Fibroblast of lung (primary cell): ENCODE results near the gene ZNF33A. TPM values are rescaled to one million over a fixed set of nuclear protein-coding genes. Genes with fewer than 3 reads are reported as not detected.

Experiments
- DNase-seq, 2 donors: peaks; one replicate each; pipeline versions ENCODE4 v3.0.0 to v3.0.0-alpha.2; 2010; ENCODE audit warnings: low read depth in 2 of 2
- H2AFZ ChIP-seq: 2 replicates; pipeline ENCODE4 v1.5.1; 2012; ENCODE audit warnings: low read length, control low read depth, inconsistent platforms
- H3K27ac ChIP-seq: 2 replicates; pipeline ENCODE4 v1.5.1; 2011; ENCODE audit warnings: low read length, control low read depth; ENCODE audit not compliant: insufficient read depth
- H3K27me3 ChIP-seq: 2 replicates; pipeline ENCODE4 v1.5.1; 2011; ENCODE audit warnings: mild to moderate bottlenecking, low read length; ENCODE audit not compliant: control insufficient read depth, insufficient read depth
- H3K36me3 ChIP-seq: 2 replicates; pipeline ENCODE4 v1.5.1; 2011; ENCODE audit warnings: low read length; ENCODE audit not compliant: control insufficient read depth, insufficient read depth
- H3K4me1 ChIP-seq: 2 replicates; pipeline ENCODE4 v1.5.1; 2011; ENCODE audit warnings: low read length; ENCODE audit not compliant: control insufficient read depth, insufficient read depth; ENCODE audit errors: extremely low read depth
- H3K4me2 ChIP-seq: 2 replicates; pipeline ENCODE4 v1.5.1; 2011; ENCODE audit warnings: low read length, control low read depth; ENCODE audit not compliant: insufficient read depth; ENCODE audit errors: extremely low read depth
- H3K4me3 ChIP-seq, 4 experiments: fragments of 200-600 bp in 1 of 4; sonication (generic) in 1 of 4; replicated peaks in 1 of 4; 2 replicates each; pipeline ENCODE4 v1.5.1; 2011 to 2016; ENCODE audit warnings: low read length in 4 of 4, low read depth in 3 of 4, mild to moderate bottlenecking in 3 of 4, control low read depth in 2 of 4, inconsistent platforms in 1 of 4, mixed read lengths in 1 of 4; ENCODE audit not compliant: insufficient read depth in 1 of 4; ENCODE audit errors: control extremely low read depth in 1 of 4
- H3K79me2 ChIP-seq: 2 replicates; pipeline ENCODE4 v1.5.1; 2012; ENCODE audit warnings: mild to moderate bottlenecking, low read length, inconsistent platforms; ENCODE audit not compliant: control insufficient read depth, insufficient read depth
- H3K9ac ChIP-seq: 2 replicates; pipeline ENCODE4 v1.5.1; 2011; ENCODE audit warnings: mild to moderate bottlenecking, low read length, control low read depth; ENCODE audit not compliant: insufficient read depth
- H3K9me3 ChIP-seq: 2 replicates; pipeline ENCODE4 v1.5.1; 2012; ENCODE audit warnings: low read depth, low read length; ENCODE audit not compliant: control insufficient read depth, insufficient read depth
- H4K20me1 ChIP-seq: 2 replicates; pipeline ENCODE4 v1.5.1; 2011; ENCODE audit warnings: low read length; ENCODE audit not compliant: control insufficient read depth, insufficient read depth; ENCODE audit errors: extremely low read depth
- CTCF ChIP-seq, 2 donors: IDR thresholded peaks in 1 of 2; conservative IDR thresholded peaks in 1 of 2; 1 replicate in 1 of 2; 2 replicates in 1 of 2; pipeline ENCODE4 v1.5.1; 2011 to 2012; ENCODE audit warnings: low read length in 2 of 2, control low read depth in 1 of 2, inconsistent platforms in 1 of 2, low read depth in 1 of 2, mild to moderate bottlenecking in 1 of 2
- EZH2 ChIP-seq: IDR thresholded peaks from 2 replicates; pipeline ENCODE4 v1.5.1; 2012; ENCODE audit warnings: low read length, control low read depth, mild to moderate bottlenecking; ENCODE audit errors: missing control alignments
- polyA plus RNA-seq, 2 donors: library from polyadenylated mRNA; depleted of rRNA in 1 of 2; stranded (reverse) in 1 of 2; unstranded in 1 of 2; fragments of >200 nt; gene quantifications; 2 replicates each; pipeline ENCODE4 v1.2.1, GENCODE V29; 2011 to 2012; ENCODE audit warnings: missing spikeins in 1 of 2
- total RNA-seq: library from RNA; depleted of rRNA; stranded (reverse); fragments of >200 nt; gene quantifications from 2 replicates; pipeline ENCODE4 v1.2.1, GENCODE V29; 2014

ZNF33A gene
- total and polyA plus RNA-seq, 2 donors (not counting 1 experiment from before 2014, with no cell fraction given), result 11.6 to 12.0 TPM

GRCh38 chr10:37975401-37975991 is 35.0 kb upstream of the ZNF33A start:
- no peaks in the 10 kb centered on the region for H3K36me3 ChIP-seq
- H4K20me1 ChIP-seq, result no peaks in the 10 kb centered on the region
- peak overlapping the region; percentile 64 for H3K9ac ChIP-seq
- H3K4me1 ChIP-seq, result peaks cover 3% of the 10 kb centered on the region
- peak overlapping the region; percentile 86 for H3K27ac ChIP-seq
- no peaks in the 10 kb centered on the region for H3K27me3 ChIP-seq
- TF ChIP-seq EZH2, result no peak
- TF ChIP-seq CTCF (conservative IDR thresholded peaks at IDR 0.05 in 1 of 2, IDR thresholded peaks at IDR 0.05 in 1 of 2; ENCODE audit: low read depth in 1 of 2, low read length in 2 of 2), result no peak
- H3K4me3 ChIP-seq, result peak overlapping the region; percentile 46 to 93 (median 70)
- no peaks in the 10 kb centered on the region for H3K9me3 ChIP-seq
- peak overlapping the region; percentile 82 for H3K4me2 ChIP-seq
- peak overlapping the region; percentile 8 for H2AFZ ChIP-seq
- H3K79me2 ChIP-seq, result peaks cover 5% of the 10 kb centered on the region
- DNase-seq, result peak; percentile 11 to 34

- Histone ChIP-seq H3K4me1 (peaks cover 3% of the 10 kb centered on the region), H3K79me2 (peaks cover 5% of the 10 kb centered on the region), H2AFZ (peak within 1 kb of the TSS; percentile 98), H3K27me3 (no peaks in the 10 kb centered on the region), H3K27ac (peak within 1 kb of the TSS; percentile 86), H4K20me1 (no peaks in the 10 kb centered on the region), H3K4me3 (peak within 1 kb of the TSS; percentile 46 to 93 (median 72)), H3K4me2 (peak within 1 kb of the TSS; percentile 91), H3K36me3 (no peaks in the 10 kb centered on the region), H3K9ac (peak within 1 kb of the TSS; percentile 64), H3K9me3 (no peaks in the 10 kb centered on the region)
- TF ChIP-seq CTCF (conservative IDR thresholded peaks at IDR 0.05 in 1 of 2, IDR thresholded peaks at IDR 0.05 in 1 of 2; ENCODE audit: low read depth in 1 of 2, low read length in 2 of 2) (peak; percentile 84 to 86), EZH2 (no peak)
- peak; percentile 95 to 99 for DNase-seq
Observed at GRCh38 chr10:37976091-37976879, 34.2 kb upstream of the ZNF33A start, which contains the start of gene ZNF25. Gene ZNF25 (minus strand): TSS chr10:37976647. CDS start chr10:37971722, 4,925 bp downstream.

GRCh38 chr10:37976880-37977203 is 33.6 kb upstream of the ZNF33A start:
- H3K9me3 ChIP-seq, result no peaks in the 10 kb centered on the region
- no peak overlapping the region for H3K9ac ChIP-seq
- no peaks in the 10 kb centered on the region for H3K27me3 ChIP-seq
- no peak overlapping the region for H3K27ac ChIP-seq
- peaks cover 3% of the 10 kb centered on the region for H3K4me1 ChIP-seq
- DNase-seq, result no peak
- H3K79me2 ChIP-seq, result peaks cover 5% of the 10 kb centered on the region
- H3K4me3 ChIP-seq, result peak overlapping the region; percentile 46 to 86 (median 72)
- no peaks in the 10 kb centered on the region for H4K20me1 ChIP-seq
- peak overlapping the region; percentile 98 for H2AFZ ChIP-seq
- no peak for TF ChIP-seq CTCF (conservative IDR thresholded peaks at IDR 0.05 in 1 of 2, IDR thresholded peaks at IDR 0.05 in 1 of 2; ENCODE audit: low read depth in 1 of 2, low read length in 2 of 2)
- TF ChIP-seq EZH2, result no peak
- H3K4me2 ChIP-seq, result peak overlapping the region; percentile 91
- no peaks in the 10 kb centered on the region for H3K36me3 ChIP-seq
